Measurements from ENCODE around the gene ERF.

Gene ERF

GRCh38 chr19:42248270-42249148, 6.4 kb downstream of the ERF start:
- no peaks in the 10 kb centered on the region for H3K36me3 ChIP-seq (ENCODE audit: control insufficient read depth, insufficient read depth, low read length)
- H3K9me3 ChIP-seq (ENCODE audit: control insufficient read depth, low read length), result no peaks in the 10 kb centered on the region
- H3K79me2 ChIP-seq, result peaks cover 2% of the 10 kb centered on the region
- H3K9ac ChIP-seq, result no peak overlapping the region
- H3K4me2 ChIP-seq (ENCODE audit: low read length), result no peak overlapping the region
- H3K27ac ChIP-seq, result no peak overlapping the region
- H3K4me3 ChIP-seq (ENCODE audit: low read depth, low read length), result no peak overlapping the region
- H2AFZ ChIP-seq, result no peak overlapping the region
- peaks cover 17% of the 10 kb centered on the region for H3K4me1 ChIP-seq
- H3K27me3 ChIP-seq (ENCODE audit: control insufficient read depth, insufficient read depth, low read length), result no peaks in the 10 kb centered on the region
- TF ChIP-seq CTCF (IDR thresholded peaks at IDR 0.05), result no peak

- H3K4me1 ChIP-seq, result peaks cover 17% of the 10 kb centered on the region
These were observed 7.2 kb downstream of the ERF start for GRCh38 chr19:42247640-42248199.

GRCh38 chr19:42246922-42247639, 7.8 kb downstream of the ERF start:
- no peak overlapping the region for H3K9ac ChIP-seq
- peaks cover 13% of the 10 kb centered on the region for H3K4me1 ChIP-seq

More at GRCh38 chr19:42247640-42248199, 7.2 kb downstream of the ERF start:
- no peak overlapping the region for H3K27ac ChIP-seq
- no peak overlapping the region for H2AFZ ChIP-seq
- H3K27me3 ChIP-seq (ENCODE audit: control insufficient read depth, insufficient read depth, low read length), result no peaks in the 10 kb centered on the region
- peaks cover 2% of the 10 kb centered on the region for H3K79me2 ChIP-seq
- H3K9me3 ChIP-seq (ENCODE audit: control insufficient read depth, low read length), result no peaks in the 10 kb centered on the region
- H3K4me2 ChIP-seq (ENCODE audit: low read length), result no peak overlapping the region
- no peak overlapping the region for H3K4me3 ChIP-seq (ENCODE audit: low read depth, low read length)
- TF ChIP-seq CTCF (IDR thresholded peaks at IDR 0.05), result no peak
- no peaks in the 10 kb centered on the region for H3K36me3 ChIP-seq (ENCODE audit: control insufficient read depth, insufficient read depth, low read length)
- no peak overlapping the region for H3K9ac ChIP-seq

GRCh38 chr19:42246143-42246921, 8.6 kb downstream of the ERF start:
- Histone ChIP-seq H3K4me2 (ENCODE audit: low read length) (no peak overlapping the region), H3K9ac (no peak overlapping the region), H3K27ac (peak overlapping the region; percentile 25), H3K27me3 (ENCODE audit: control insufficient read depth, insufficient read depth, low read length) (no peaks in the 10 kb centered on the region), H3K4me1 (peaks cover 11% of the 10 kb centered on the region), H2AFZ (no peak overlapping the region), H3K79me2 (peaks cover 7% of the 10 kb centered on the region), H3K4me3 (ENCODE audit: low read depth, low read length) (no peak overlapping the region), H3K36me3 (ENCODE audit: control insufficient read depth, insufficient read depth, low read length) (no peaks in the 10 kb centered on the region), H3K9me3 (ENCODE audit: control insufficient read depth, low read length) (no peaks in the 10 kb centered on the region)
- TF ChIP-seq CTCF (IDR thresholded peaks at IDR 0.05), result peak; percentile 66

More at GRCh38 chr19:42246922-42247639, 7.8 kb downstream of the ERF start:
- TF ChIP-seq CTCF (IDR thresholded peaks at IDR 0.05), result no peak
- no peaks in the 10 kb centered on the region for H3K36me3 ChIP-seq (ENCODE audit: control insufficient read depth, insufficient read depth, low read length)
- H2AFZ ChIP-seq, result no peak overlapping the region
- H3K4me3 ChIP-seq (ENCODE audit: low read depth, low read length), result no peak overlapping the region
- H3K79me2 ChIP-seq, result peaks cover 2% of the 10 kb centered on the region
- no peaks in the 10 kb centered on the region for H3K27me3 ChIP-seq (ENCODE audit: control insufficient read depth, insufficient read depth, low read length)
- no peaks in the 10 kb centered on the region for H3K9me3 ChIP-seq (ENCODE audit: control insufficient read depth, low read length)
- peak overlapping the region; percentile 25 for H3K27ac ChIP-seq
- no peak overlapping the region for H3K4me2 ChIP-seq (ENCODE audit: low read length)
